Activated CD4-positive, alpha-beta memory T cell treated with anti-CD3 and anti-CD28 coated beads, Interleukin-2, amount 10 ng/mL, durations not matched to agents 7 days and 5 days (primary cell): ENCODE measurements around the gene PPP1R27. TPM values are rescaled to one million over a fixed set of nuclear protein-coding genes. Genes with fewer than 3 reads are reported as not detected.
"Not testable (repeated sequence)": the region's sequence is repeated elsewhere in the genome, so short reads cannot be mapped to it uniquely, and the experiment has no call there.

ENCODE experiments used
- CTCF ChIA-PET: fragments of 350-600 bp; sonication (Branson Sonifier 250); formaldehyde crosslinking; loops from one replicate; lab custom pipeline; 2021; ENCODE audit warnings: antibody characterized with exemption, inconsistent platforms; lab: Charles Lee
- POLR2A ChIA-PET: fragments of 350-600 bp; sonication (Branson Sonifier 250); formaldehyde crosslinking; loops from one replicate; lab custom pipeline; 2021; ENCODE audit warnings: antibody characterized with exemption; lab: Charles Lee
- DNase-seq: peaks from one replicate; pipeline ENCODE4 v3.0.0-alpha.2; 2020
- H3K27ac Mint-ChIP-seq: one replicate; pipeline ENCODE4 v1.8.0; 2021; ENCODE audit warnings: mild to moderate bottlenecking, mixed read lengths
- H3K27me3 Mint-ChIP-seq: one replicate; pipeline ENCODE4 v1.8.0; 2021; ENCODE audit warnings: mixed read lengths
- H3K36me3 Mint-ChIP-seq: one replicate; pipeline ENCODE4 v1.8.0; 2021; ENCODE audit warnings: low read depth, mixed read lengths
- H3K4me1 Mint-ChIP-seq: one replicate; pipeline ENCODE4 v1.8.0; 2021; ENCODE audit warnings: mixed read lengths
- H3K4me3 Mint-ChIP-seq: one replicate; pipeline ENCODE4 v1.8.0; 2021; ENCODE audit warnings: mild to moderate bottlenecking, mixed read lengths
- H3K9me3 Mint-ChIP-seq: one replicate; pipeline ENCODE4 v1.8.0; 2021; ENCODE audit warnings: mixed read lengths
- total RNA-seq, 2 experiments: library from RNA; stranded (reverse); gene quantifications; one replicate each; pipeline ENCODE4 v1.2.3, GENCODE V29; 2021

Gene PPP1R27
- total RNA-seq, 2 experiments from 2014 or later: not detected

DNA sequence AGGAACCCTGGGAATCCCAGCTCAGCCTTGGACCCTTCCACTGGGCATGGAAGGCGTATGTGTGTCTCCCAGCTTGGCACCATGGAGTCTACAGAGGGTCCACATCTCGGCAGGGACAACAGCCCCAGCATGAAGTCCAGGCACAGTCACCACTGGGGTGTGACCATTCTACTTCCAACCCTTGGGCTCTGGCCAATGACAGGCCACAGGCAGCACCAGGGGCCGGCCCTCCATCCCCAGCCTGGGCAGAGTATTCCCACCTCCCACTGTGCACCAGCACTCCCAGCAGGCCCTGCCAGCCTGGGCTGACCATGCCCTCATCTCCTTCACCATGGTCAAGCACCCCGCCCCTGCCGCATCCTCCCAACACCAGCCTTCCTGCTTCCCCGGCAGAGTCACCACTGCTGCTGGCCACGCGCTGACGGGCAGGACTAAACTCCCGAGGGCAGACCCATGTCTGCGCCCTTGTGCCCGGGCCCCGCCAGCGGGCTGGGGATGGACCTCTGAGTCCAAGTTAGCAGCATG lies 9.5 kb upstream of the PPP1R27 start:
- H3K4me1 Mint-ChIP-seq: no peaks in the 10 kb centered on the region
- peaks cover 44% of the 10 kb centered on the region for H3K36me3 Mint-ChIP-seq
- no peak for DNase-seq
- H3K4me3 Mint-ChIP-seq: no peak overlapping the region
- ChIA-PET CTCF (no interaction called here), POLR2A (interaction anchor here (3.5 kb wide), 1 partner anchor 11 kb away, joined by 21 read pairs; the partner anchor contains the start of genes MCRIP1 and PPP1R27)
- H3K27ac Mint-ChIP-seq: no peak overlapping the region
- H3K9me3 Mint-ChIP-seq: no peaks in the 10 kb centered on the region
- no peaks in the 10 kb centered on the region for H3K27me3 Mint-ChIP-seq

DNA sequence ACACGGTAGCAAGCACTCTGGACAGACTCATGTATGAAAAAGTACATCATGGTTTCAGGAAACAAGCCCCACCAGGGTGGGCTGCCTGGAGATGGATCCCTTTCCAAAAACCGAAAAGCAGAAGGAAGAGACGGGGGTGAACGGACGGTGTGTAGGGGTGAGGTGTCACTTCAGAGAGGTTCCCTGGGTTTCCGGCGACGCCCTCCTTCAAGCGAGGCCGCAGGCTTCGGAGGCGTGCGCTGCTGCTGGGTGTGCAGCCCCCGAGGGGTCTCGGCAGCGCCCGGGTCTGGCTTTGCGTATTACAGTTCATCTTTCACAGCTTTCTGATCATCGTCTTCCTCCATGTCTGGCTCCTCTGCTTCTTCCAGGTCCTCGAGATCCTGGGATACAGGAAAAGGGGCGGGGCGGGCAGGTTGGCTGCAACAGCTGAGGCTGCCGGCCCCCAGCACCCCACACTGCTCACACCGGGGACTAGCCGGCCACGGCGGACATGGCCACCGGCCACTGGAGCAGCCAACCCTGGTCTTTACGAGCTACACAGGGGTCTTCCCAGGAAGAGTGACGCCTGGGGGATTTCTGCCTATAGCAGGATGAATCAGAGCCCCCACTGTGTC lies 9.0 kb upstream of the PPP1R27 start:
- Mint-ChIP-seq H3K36me3 (peaks cover 44% of the 10 kb centered on the region), H3K9me3 (no peaks in the 10 kb centered on the region), H3K4me3 (no peak overlapping the region), H3K4me1 (no peaks in the 10 kb centered on the region), H3K27me3 (no peaks in the 10 kb centered on the region), H3K27ac (no peak overlapping the region)
- no peak for DNase-seq
- CTCF ChIA-PET: no interaction called here
- POLR2A ChIA-PET: interaction anchor here (0.8 to 3.5 kb wide), 3 partner anchors 10 to 17 kb away, joined by 3 to 21 read pairs (median 5); partner anchors contain the start of genes MCRIP1, P4HB and PPP1R27

DNA sequence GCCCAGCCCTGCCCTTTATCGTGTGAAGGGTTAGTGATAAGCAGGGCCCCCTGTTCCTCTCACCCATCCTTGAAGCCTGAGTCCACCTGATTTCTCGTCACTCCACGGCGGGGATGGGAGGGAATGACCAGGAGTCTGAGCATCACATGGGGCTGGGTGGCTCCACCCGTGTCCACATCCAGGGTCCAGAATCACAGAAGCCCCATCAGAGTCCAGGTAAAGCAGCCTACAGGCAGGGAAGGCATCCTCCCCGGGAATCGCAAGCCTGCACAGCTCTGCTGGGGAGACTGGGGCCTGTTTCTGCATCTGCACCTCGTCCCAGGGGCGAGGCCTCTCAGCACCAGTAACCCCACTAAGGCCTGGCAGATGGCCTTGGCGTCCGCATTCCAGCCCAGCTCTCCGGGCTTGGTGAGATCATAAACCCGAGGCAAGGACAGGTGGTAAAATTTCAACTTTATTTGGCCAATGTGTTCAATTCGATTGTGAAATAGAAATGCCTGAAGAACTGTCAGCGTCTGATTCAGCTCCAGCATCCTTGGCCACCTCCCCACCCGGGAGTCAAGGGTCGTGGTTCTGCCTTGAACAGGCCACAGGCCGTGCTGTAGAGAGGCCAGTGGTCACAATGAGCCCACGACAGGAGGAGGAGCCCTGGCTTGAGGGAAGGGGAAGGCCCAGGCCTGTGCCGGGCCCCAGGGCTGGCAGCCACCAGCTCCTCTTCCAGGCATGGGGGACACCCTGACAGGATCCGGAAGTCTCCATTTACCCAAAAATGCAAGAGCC lies 8.1 kb upstream of the PPP1R27 start:
- no peak for DNase-seq
- Mint-ChIP-seq H3K4me1 (no peaks in the 10 kb centered on the region), H3K9me3 (no peaks in the 10 kb centered on the region), H3K36me3 (peaks cover 42% of the 10 kb centered on the region), H3K27me3 (no peaks in the 10 kb centered on the region), H3K27ac (no peak overlapping the region), H3K4me3 (no peak overlapping the region)
- POLR2A ChIA-PET: interaction anchor here (0.6 to 3.5 kb wide), 7 partner anchors 9 to 273 kb away, joined by 3 to 21 read pairs (median 3); partner anchors contain the start of genes MCRIP1, P4HB and PPP1R27
- CTCF ChIA-PET: no interaction called here

DNA sequence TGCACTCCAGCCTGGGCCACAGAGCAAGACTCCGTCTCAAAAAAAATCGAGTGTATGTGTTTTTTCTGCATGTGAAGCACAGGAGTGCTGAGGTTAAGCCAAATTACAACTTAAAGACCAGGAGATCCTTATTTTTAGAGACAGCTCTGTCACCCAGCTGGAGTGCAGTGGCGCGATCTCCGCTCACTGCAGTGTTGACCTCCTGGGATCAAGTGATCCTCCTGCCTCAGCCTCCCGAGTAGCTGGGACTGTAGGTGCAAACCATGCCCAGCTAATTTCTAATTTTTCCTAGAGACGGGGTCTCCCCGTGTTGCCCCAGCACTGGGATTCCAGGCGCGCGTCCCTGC lies 7.5 kb upstream of the PPP1R27 start:
- H3K4me3 Mint-ChIP-seq: no peak overlapping the region
- peaks cover 41% of the 10 kb centered on the region for H3K36me3 Mint-ChIP-seq

DNA sequence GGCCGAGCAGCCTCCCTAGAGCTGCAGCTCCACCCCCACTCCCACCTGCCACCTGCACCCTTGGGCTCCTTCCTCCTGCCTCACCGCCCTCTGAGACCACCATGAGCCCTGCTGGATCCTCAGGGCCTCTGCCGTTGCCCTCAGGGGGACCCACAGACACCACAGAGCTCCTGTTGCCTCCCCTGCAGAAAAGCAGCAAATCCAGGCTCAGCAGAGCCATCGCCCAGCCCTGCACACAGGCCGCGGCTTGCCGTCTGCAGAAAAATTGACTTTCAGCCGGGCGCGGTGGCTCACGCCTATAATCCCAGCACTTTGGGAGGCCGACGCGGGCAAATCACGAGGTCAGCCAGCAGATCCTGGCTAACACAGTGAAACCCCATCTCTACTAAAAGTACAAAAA lies 7.0 kb upstream of the PPP1R27 start:
- Mint-ChIP-seq H3K4me1 (no peaks in the 10 kb centered on the region), H3K4me3 (no peak overlapping the region), H3K36me3 (peaks cover 36% of the 10 kb centered on the region), H3K9me3 (no peaks in the 10 kb centered on the region), H3K27me3 (no peaks in the 10 kb centered on the region), H3K27ac (no peak overlapping the region)
- DNase-seq: no peak
- POLR2A ChIA-PET: interaction anchor here (1.2 to 3.5 kb wide), 6 partner anchors 8 to 138 kb away, joined by 3 to 21 read pairs (median 4); partner anchors contain the start of genes MCRIP1, MRPL12, P4HB and PPP1R27
- CTCF ChIA-PET: no interaction called here

More for the DNA sequence above, 7.5 kb upstream of the PPP1R27 start:
- Mint-ChIP-seq H3K27ac (no peak overlapping the region), H3K27me3 (no peaks in the 10 kb centered on the region), H3K4me1 (no peaks in the 10 kb centered on the region), H3K9me3 (no peaks in the 10 kb centered on the region)
- POLR2A ChIA-PET: interaction anchor here (0.6 to 3.5 kb wide), 7 partner anchors 9 to 274 kb away, joined by 3 to 21 read pairs (median 4); partner anchors contain the start of genes MCRIP1, P4HB and PPP1R27
- CTCF ChIA-PET: no interaction called here
- DNase-seq: no peak

DNA sequence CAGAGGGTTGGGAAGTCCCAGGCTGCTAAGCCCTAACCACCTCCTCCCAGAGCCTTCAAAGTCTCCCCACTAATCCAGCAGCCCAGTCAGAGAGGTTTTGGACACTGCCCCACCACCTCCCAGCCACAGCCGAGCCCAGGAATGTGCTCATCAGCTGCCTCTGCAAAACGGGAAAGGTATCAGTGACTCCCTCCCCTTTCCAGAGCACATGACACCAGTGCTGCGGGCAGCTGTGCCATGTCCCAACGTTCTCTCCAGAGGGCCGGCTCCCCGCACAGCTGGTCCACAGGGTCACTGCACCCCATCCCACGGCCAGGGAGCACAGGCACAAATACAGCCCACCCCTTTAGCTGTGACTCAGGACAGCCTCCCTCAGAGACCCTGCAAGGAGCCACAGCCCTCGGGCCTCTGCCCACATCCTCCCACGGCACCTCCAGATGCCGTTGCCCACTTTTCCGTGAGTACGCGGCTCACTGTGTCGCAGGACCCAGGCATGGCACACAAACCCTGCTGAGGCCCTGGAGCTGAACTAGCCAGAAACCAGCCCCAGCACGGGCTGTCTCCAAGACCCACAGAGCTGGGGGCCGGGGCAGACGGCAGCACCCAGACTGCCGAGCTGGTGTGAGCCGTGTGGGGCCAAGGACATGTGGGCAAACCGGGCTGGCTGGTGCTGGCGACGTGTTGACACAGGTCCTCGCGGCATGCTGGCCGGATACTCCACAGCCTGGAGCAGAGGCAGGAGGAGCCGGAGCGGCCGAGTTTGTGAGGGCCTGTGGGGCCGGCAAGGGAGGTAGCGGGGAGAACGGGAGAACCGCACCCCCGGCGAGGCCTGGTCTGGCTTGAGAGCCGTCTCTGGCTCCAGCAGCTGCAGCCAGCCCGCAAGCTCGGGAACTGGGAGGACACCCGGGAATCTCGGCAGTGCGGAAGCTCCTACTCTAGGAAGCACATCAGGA lies 6.3 kb upstream of the PPP1R27 start:
- ChIA-PET CTCF (no interaction called here), POLR2A (interaction anchor here (0.7 to 3.5 kb wide), 7 partner anchors 7 to 168 kb away, joined by 3 to 21 read pairs (median 4); partner anchors contain the start of genes MCRIP1, MRPL12 and PPP1R27)
- H3K4me1 Mint-ChIP-seq: no peaks in the 10 kb centered on the region

DNA sequence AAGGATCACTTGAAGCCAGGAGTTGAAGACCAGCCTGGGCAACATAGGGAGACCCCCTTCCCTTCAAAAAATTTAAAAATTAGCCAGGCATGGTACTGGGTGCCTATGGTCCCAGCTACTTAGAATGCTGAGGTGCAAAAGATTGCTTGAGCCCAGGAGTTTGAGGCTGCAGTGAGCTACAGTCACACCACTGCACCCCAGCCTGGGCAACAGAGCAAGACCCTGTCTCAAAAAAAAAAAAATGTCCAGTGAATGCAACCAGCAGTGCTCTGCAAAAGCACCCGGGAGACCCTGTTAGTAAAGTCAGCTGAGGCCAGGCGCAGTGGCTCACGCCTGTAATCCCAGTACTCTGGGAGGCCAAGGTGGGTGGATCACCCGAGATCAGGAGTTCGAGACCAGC lies 5.2 kb upstream of the PPP1R27 start:
- CTCF ChIA-PET, DNase-seq, H3K27ac Mint-ChIP-seq, H3K27me3 Mint-ChIP-seq, H3K4me3 Mint-ChIP-seq, H3K9me3 Mint-ChIP-seq, H3K4me1 Mint-ChIP-seq: not testable (repeated sequence)
- POLR2A ChIA-PET: interaction anchor here (1.3 to 1.4 kb wide), 2 partner anchors 14 to 17 kb away, joined by 3 to 4 read pairs; no protein-coding TSS in a partner anchor
- peaks cover 24% of the 10 kb centered on the region for H3K36me3 Mint-ChIP-seq

More for the DNA sequence above, 6.3 kb upstream of the PPP1R27 start:
- no peaks in the 10 kb centered on the region for H3K27me3 Mint-ChIP-seq
- H3K4me3 Mint-ChIP-seq: no peak overlapping the region
- H3K36me3 Mint-ChIP-seq: peaks cover 31% of the 10 kb centered on the region
- no peaks in the 10 kb centered on the region for H3K9me3 Mint-ChIP-seq
- no peak for DNase-seq
- no peak overlapping the region for H3K27ac Mint-ChIP-seq

DNA sequence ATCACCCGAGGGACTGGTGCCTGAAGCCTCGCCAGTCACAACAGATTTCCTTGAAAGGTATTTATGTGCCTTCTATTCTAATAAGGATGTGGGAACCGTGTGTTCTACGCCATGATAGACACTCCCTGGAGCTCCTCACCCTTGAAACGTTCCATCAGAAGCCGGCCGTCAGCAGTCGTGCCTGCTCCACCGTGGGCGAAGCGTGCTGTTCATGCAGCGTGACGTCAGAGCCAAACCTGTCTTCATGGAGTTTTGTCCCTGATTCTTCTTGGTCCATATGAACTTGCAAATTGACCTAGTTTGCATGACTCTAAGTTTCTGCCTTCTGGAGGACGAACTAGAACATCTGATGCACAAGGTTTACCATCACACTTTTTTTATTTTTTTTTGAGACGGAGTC lies 4.5 kb upstream of the PPP1R27 start:
- CTCF ChIA-PET: no interaction called here
- Mint-ChIP-seq H3K27me3 (no peaks in the 10 kb centered on the region), H3K9me3 (no peaks in the 10 kb centered on the region), H3K27ac (no peak overlapping the region), H3K36me3 (peaks cover 18% of the 10 kb centered on the region), H3K4me1 (peaks cover 2% of the 10 kb centered on the region), H3K4me3 (no peak overlapping the region)
- POLR2A ChIA-PET: interaction anchor here (1.4 kb wide), 1 partner anchor 15 kb away, joined by 3 read pairs; no protein-coding TSS in a partner anchor
- DNase-seq: no peak

DNA sequence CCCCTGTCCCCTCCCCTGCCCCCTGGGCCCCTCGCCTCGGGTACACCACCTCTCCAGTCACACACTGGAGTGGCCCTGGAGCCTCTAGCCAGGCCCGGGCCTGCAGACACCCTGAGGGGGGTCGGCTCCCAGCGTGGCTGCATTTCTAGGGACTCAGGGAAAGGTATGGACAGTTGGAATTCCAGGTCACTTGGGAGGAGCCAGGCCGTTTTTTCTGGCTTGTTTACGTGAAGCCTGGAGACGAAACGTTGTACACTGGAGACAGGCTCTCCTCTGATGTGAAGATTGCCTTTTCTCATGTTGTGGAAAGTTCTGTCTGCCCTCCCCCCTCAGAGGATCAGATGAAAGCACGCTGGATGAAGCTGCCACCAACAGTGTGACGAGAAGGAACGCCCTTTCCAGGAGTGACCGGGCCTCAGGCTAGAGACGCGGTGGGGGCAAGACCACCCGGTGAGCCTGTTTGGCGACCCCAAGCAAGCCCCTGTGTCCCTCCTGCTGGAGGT lies 4.0 kb upstream of the PPP1R27 start:
- Mint-ChIP-seq H3K4me3 (no peak overlapping the region), H3K27ac (no peak overlapping the region), H3K36me3 (peaks cover 15% of the 10 kb centered on the region), H3K4me1 (peaks cover 4% of the 10 kb centered on the region), H3K27me3 (no peaks in the 10 kb centered on the region), H3K9me3 (no peaks in the 10 kb centered on the region)
- POLR2A ChIA-PET: no interaction called here
- CTCF ChIA-PET: no interaction called here
- no peak for DNase-seq

DNA sequence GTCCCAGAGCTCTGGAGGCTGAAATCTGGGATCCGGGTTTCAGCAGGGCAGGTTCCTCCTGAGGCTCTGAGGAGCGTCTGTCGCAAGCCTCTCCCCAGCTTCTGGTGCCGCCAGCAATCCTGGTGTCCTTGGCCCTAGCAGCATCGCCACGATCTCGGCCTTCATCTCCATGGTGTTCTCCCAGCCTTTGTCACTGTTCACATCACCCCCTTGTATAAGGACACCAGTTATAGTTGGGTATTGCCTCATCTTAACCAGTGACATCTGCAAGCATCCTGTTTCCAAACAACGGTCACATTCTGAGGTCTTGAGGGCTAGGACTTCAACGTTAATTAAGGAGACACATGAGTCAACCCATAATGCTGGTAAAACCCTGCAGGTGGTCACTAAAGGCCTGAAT lies 2.8 kb upstream of the PPP1R27 start:
- H3K27me3 Mint-ChIP-seq: no peaks in the 10 kb centered on the region
- ChIA-PET POLR2A (interaction anchor here (0.9 kb wide), 1 partner anchor 8 kb away, joined by 3 read pairs; no protein-coding TSS in a partner anchor), CTCF (interaction anchor here (0.6 kb wide), 1 partner anchor 14 kb away, joined by 5 read pairs; no protein-coding TSS in a partner anchor)

DNA sequence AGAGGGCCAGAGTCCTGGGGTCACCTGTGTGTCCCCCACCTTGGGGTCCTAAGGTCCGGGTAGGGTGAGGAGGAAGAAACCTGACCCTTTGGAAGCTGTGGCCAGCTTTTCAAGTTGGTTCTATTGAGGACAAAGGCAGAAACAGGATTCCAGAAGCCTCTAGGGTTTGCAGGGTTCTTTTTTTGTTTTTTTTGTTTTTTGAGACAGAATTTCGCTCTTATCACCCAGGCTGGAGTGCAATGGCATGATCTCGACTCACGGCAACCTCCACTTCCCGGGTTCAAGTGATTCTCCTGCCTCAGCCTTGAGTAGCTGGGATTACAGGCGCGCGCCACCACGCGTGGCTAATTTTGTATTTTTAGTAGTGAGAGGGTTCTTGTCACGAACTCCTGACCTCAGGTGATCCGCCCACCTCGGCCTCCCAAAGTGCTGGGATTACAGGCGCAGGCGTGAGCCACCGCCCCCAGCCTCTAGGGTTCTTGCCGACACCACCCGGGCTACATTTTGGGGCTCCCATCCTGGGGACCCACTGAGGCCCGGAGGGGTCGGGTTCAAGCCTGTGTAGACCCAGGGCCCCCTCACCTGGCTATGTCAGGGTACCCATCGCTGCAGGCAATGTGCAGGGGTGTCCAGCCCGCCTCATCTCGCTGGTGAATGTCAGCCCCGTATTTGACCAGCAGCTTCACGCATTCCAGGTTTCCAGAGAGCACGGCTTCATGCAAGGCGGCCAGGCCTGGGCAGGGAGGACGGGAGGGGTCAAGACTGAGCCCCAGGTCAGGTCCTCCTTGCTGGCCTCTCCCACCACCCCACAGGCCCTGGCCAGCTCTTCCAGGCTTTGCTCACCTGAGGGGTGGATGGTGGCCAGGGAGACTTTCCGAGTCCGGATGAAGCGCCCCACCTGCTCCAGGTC lies 674 bp downstream of the PPP1R27 start:
- Mint-ChIP-seq H3K4me1 (peaks cover 31% of the 10 kb centered on the region), H3K4me3 (peak overlapping the region; percentile 75), H3K27me3 (no peaks in the 10 kb centered on the region), H3K27ac (peak overlapping the region; percentile 70), H3K9me3 (no peaks in the 10 kb centered on the region), H3K36me3 (peaks cover 2% of the 10 kb centered on the region)
- ChIA-PET CTCF (interaction anchor here (1.9 kb wide), 1 partner anchor 25 kb away, joined by 5 read pairs; no protein-coding TSS in a partner anchor), POLR2A (interaction anchor here (0.9 to 4.9 kb wide), 13 partner anchors 9 to 131 kb away, joined by 3 to 41 read pairs (median 10); partner anchors contain the start of genes ANAPC11, ARHGDIA, MAFG and MRPL12)
- no peak for DNase-seq

More for the DNA sequence above, 2.8 kb upstream of the PPP1R27 start:
- DNase-seq: no peak
- Mint-ChIP-seq H3K36me3 (peaks cover 5% of the 10 kb centered on the region), H3K9me3 (no peaks in the 10 kb centered on the region), H3K4me1 (peaks cover 7% of the 10 kb centered on the region), H3K27ac (no peak overlapping the region), H3K4me3 (no peak overlapping the region)
